Natural killer cell treated with Interleukin-12 subunit alpha and Interleukin-12 subunit beta and Interleukin-15 and Interleukin-18, amount 100 ng/mL, for 72 hours (primary cell): ENCODE results near the gene STMP1. TPM values are rescaled to one million over a fixed set of nuclear protein-coding genes. Genes with fewer than 3 reads are reported as not detected.

Source experiments
- ATAC-seq, 2 donors: fragments of 150-1000 bp; cut with Tn5 transposase in 1 of 2; sonication (Bioruptor Pico), chemical (Tn5 transposase) in 1 of 2; 2 replicates each; pipeline ENCODE4 v1.10.0; 2021
- DNase-seq: peaks from one replicate; pipeline ENCODE4 v3.0.0; 2022; ENCODE audit warnings: low spot score
- H3K27ac Mint-ChIP-seq, 2 donors: 1 replicate in 1 of 2; 2 replicates in 1 of 2; pipeline ENCODE4 v1.8.0; 2022; ENCODE audit warnings: mixed read lengths in 2 of 2, mild to moderate bottlenecking in 1 of 2, moderate library complexity in 1 of 2
- H3K27me3 Mint-ChIP-seq, 2 donors: 1 replicate in 1 of 2; 2 replicates in 1 of 2; pipeline ENCODE4 v1.8.0; 2022; ENCODE audit warnings: mixed read lengths in 2 of 2
- H3K36me3 Mint-ChIP-seq: one replicate; pipeline ENCODE4 v1.8.0; 2022; ENCODE audit warnings: mixed read lengths
- H3K4me1 Mint-ChIP-seq, 2 donors: 1 replicate in 1 of 2; 2 replicates in 1 of 2; pipeline ENCODE4 v1.8.0; 2022; ENCODE audit warnings: low read depth in 2 of 2, mixed read lengths in 2 of 2, mild to moderate bottlenecking in 1 of 2
- H3K4me3 Mint-ChIP-seq: one replicate; pipeline ENCODE4 v1.8.0; 2022; ENCODE audit warnings: mixed read lengths
- H3K9me3 Mint-ChIP-seq: 2 replicates; pipeline ENCODE4 v1.8.0; 2022; ENCODE audit warnings: mixed read lengths
- total RNA-seq, 2 donors: library from RNA; stranded (reverse); gene quantifications; one replicate each; pipeline ENCODE4 v1.2.3, GENCODE V29; 2022

Gene STMP1
- total RNA-seq, 2 donors from 2014 or later, result 17.3 to 20.0 TPM

DNA sequence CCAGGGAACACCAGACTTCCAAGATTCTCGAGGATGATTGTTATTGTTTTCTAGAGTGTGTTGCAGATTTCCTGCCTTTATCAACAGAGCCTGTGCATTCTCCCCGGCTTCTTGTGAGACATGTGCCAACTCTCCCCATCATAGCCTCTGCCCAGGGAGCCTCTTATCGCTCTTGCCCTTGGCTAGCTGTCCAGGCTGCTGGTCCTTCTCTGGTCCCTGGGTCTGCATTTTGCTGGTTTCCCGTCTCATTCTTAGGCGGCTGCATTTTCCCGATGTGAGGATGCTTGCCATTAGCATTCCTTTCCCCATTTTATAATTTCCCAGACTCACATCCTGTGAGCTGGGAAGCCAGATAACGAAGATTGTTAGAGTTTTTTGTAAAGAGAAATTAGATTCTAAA is 50.5 kb downstream of the STMP1 start:
- Mint-ChIP-seq H3K4me1 (no peaks in the 10 kb centered on the region), H3K4me3 (no peak overlapping the region)
- no peak for ATAC-seq

GRCh38 chr7:135713836-135714470 is 51.6 kb downstream of the STMP1 start:
- DNase-seq (no peak), ATAC-seq (no peak)
- H3K4me3 Mint-ChIP-seq, result no peak overlapping the region
- no peaks in the 10 kb centered on the region for H3K4me1 Mint-ChIP-seq
- no peaks in the 10 kb centered on the region for H3K36me3 Mint-ChIP-seq
- H3K27ac Mint-ChIP-seq, result no peak overlapping the region
- peaks cover 6 to 8% of the 10 kb centered on the region in 2 donors for H3K27me3 Mint-ChIP-seq
- H3K9me3 Mint-ChIP-seq, result no peaks in the 10 kb centered on the region

More for the DNA sequence above, 50.5 kb downstream of the STMP1 start:
- Mint-ChIP-seq H3K9me3 (no peaks in the 10 kb centered on the region), H3K36me3 (no peaks in the 10 kb centered on the region), H3K27me3 (no peaks in the 10 kb centered on the region), H3K27ac (no peak overlapping the region)
- DNase-seq, result no peak

DNA sequence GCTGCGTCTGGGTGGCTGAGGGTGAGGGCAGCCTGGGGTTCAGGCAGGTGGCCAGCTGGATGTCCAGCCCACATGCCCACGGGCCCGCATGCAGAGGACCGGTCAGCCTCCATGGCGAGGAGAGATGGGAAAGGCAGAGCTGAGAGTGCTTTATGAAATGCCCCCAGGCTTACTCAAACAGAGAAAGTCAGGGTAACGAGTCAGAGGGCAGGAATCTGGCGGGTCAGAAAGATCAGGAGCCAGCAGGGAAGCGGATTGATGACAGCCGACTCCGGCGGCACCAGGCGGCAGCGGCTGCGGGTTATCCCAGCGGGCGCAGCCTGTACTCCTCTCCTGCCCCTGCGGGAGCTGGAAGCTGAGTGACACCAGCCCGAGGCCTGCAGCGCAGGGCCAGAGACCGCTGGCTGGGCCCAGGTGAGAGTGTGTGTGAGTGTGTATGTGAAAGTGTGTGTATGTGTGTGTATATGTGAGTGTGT is 52.3 kb downstream of the STMP1 start:
- Mint-ChIP-seq H3K36me3 (no peaks in the 10 kb centered on the region), H3K27me3 (peaks cover 7 to 11% of the 10 kb centered on the region in 2 donors), H3K27ac (no peak overlapping the region), H3K9me3 (no peaks in the 10 kb centered on the region), H3K4me3 (no peak overlapping the region), H3K4me1 (no peaks in the 10 kb centered on the region)
- DNase-seq (no peak), ATAC-seq (peak in 1 of 2 donors; percentile 24)

GRCh38 chr7:135715055-135715522 is 52.8 kb downstream of the STMP1 start:
- Mint-ChIP-seq H3K4me3 (no peak overlapping the region), H3K4me1 (no peaks in the 10 kb centered on the region), H3K27ac (no peak overlapping the region), H3K9me3 (no peaks in the 10 kb centered on the region), H3K27me3 (peaks cover 10 to 16% of the 10 kb centered on the region in 2 donors), H3K36me3 (no peaks in the 10 kb centered on the region)
- DNase-seq, result no peak
- peak; percentile 12 to 45 for ATAC-seq

DNA sequence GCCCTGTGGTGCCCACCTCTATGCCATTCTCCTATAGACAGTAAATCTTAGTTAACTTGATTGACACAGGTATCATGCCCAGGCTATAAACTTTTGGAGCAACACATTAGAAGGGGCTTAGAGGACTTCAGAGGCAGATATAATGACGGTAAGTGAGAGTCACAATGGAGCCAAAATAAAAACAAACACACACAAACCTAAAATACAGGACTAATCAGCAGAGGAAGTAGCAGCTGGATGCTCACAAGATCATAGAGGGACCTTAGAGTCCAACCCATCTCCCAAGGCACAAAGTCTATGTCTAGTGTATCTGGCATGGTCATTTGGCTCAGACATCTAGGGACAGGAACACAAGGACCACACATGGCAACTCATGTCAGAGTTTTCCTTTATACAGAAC is 53.4 kb downstream of the STMP1 start:
- Mint-ChIP-seq H3K4me1 (no peaks in the 10 kb centered on the region), H3K4me3 (no peak overlapping the region)

GRCh38 chr7:135716677-135717238 is 54.4 kb downstream of the STMP1 start:
- no peaks in the 10 kb centered on the region for H3K36me3 Mint-ChIP-seq
- H3K27ac Mint-ChIP-seq, result no peak overlapping the region
- ATAC-seq (no peak), DNase-seq (no peak)
- H3K27me3 Mint-ChIP-seq, result peaks cover 10 to 26% of the 10 kb centered on the region in 2 donors
- H3K9me3 Mint-ChIP-seq, result no peaks in the 10 kb centered on the region
- H3K4me3 Mint-ChIP-seq, result no peak overlapping the region
- H3K4me1 Mint-ChIP-seq, result no peaks in the 10 kb centered on the region

More for the DNA sequence above, 53.4 kb downstream of the STMP1 start:
- H3K9me3 Mint-ChIP-seq, result no peaks in the 10 kb centered on the region
- peaks cover 10 to 22% of the 10 kb centered on the region in 2 donors for H3K27me3 Mint-ChIP-seq
- ATAC-seq (no peak), DNase-seq (no peak)
- H3K27ac Mint-ChIP-seq, result no peak overlapping the region
- no peaks in the 10 kb centered on the region for H3K36me3 Mint-ChIP-seq

DNA sequence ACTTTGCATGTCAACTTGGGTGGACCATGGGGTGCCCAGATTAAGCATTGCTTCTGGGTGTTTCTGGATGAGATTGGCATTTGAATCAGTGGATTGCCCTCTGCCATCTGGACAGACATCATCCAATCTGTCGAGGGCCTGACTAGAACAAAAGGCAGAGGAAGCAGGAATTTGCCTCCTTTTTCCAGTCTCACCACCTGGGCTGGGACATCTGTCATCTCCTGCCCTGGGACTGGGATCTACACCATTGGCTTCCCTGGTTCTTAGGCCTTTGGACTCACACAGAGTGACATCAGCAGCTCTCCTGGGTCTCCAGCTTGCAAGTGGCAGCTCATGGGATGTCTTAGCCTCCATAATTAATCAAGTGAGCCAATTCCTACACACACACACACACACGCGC is 55.4 kb downstream of the STMP1 start:
- H3K4me1 Mint-ChIP-seq, result no peaks in the 10 kb centered on the region
- no peaks in the 10 kb centered on the region for H3K9me3 Mint-ChIP-seq
- H3K4me3 Mint-ChIP-seq, result no peak overlapping the region
- no peaks in the 10 kb centered on the region for H3K36me3 Mint-ChIP-seq
- no peak for ATAC-seq
- H3K27me3 Mint-ChIP-seq, result peaks cover 10 to 26% of the 10 kb centered on the region in 2 donors
- H3K27ac Mint-ChIP-seq, result no peak overlapping the region
- DNase-seq, result no peak

- DNase-seq (no peak), ATAC-seq (no peak)
- Mint-ChIP-seq H3K4me1 (no peaks in the 10 kb centered on the region), H3K4me3 (no peak overlapping the region), H3K27ac (no peak overlapping the region), H3K27me3 (peaks cover 10 to 26% of the 10 kb centered on the region in 2 donors), H3K9me3 (no peaks in the 10 kb centered on the region), H3K36me3 (no peaks in the 10 kb centered on the region)
Observed at GRCh38 chr7:135718219-135718618, 55.9 kb downstream of the STMP1 start.

- H3K4me1 Mint-ChIP-seq, result no peaks in the 10 kb centered on the region
- DNase-seq (no peak), ATAC-seq (no peak)
- H3K27me3 Mint-ChIP-seq, result peaks cover 14 to 33% of the 10 kb centered on the region in 2 donors
- H3K9me3 Mint-ChIP-seq, result no peaks in the 10 kb centered on the region
- no peaks in the 10 kb centered on the region for H3K36me3 Mint-ChIP-seq
- no peak overlapping the region for H3K27ac Mint-ChIP-seq
- no peak overlapping the region for H3K4me3 Mint-ChIP-seq
Observed at GRCh38 chr7:135718794-135719437, 56.6 kb downstream of the STMP1 start.

GRCh38 chr7:135719688-135720087 is 57.4 kb downstream of the STMP1 start:
- Mint-ChIP-seq H3K27me3 (peaks cover 15 to 36% of the 10 kb centered on the region in 2 donors), H3K4me1 (no peaks in the 10 kb centered on the region), H3K9me3 (no peaks in the 10 kb centered on the region), H3K36me3 (no peaks in the 10 kb centered on the region), H3K27ac (no peak overlapping the region), H3K4me3 (no peak overlapping the region)
- ATAC-seq (no peak), DNase-seq (no peak)

- ATAC-seq (no peak), DNase-seq (no peak)
- H3K27me3 Mint-ChIP-seq, result peaks cover 17 to 36% of the 10 kb centered on the region in 2 donors
- no peak overlapping the region for H3K4me3 Mint-ChIP-seq
- no peaks in the 10 kb centered on the region for H3K4me1 Mint-ChIP-seq
- H3K27ac Mint-ChIP-seq, result no peak overlapping the region
- H3K9me3 Mint-ChIP-seq, result no peaks in the 10 kb centered on the region
- H3K36me3 Mint-ChIP-seq, result no peaks in the 10 kb centered on the region
Observed at GRCh38 chr7:135721198-135721820, 59.0 kb downstream of the STMP1 start.

GRCh38 chr7:135723411-135723810 is 61.1 kb downstream of the STMP1 start:
- Mint-ChIP-seq H3K27me3 (peaks cover 12 to 31% of the 10 kb centered on the region in 2 donors), H3K36me3 (no peaks in the 10 kb centered on the region), H3K4me3 (no peak overlapping the region), H3K9me3 (no peaks in the 10 kb centered on the region), H3K27ac (no peak overlapping the region), H3K4me1 (no peaks in the 10 kb centered on the region)
- no peak for DNase-seq
- no peak for ATAC-seq
